ENCODE results near the gene ZBTB7B.

Gene ZBTB7B

DNA sequence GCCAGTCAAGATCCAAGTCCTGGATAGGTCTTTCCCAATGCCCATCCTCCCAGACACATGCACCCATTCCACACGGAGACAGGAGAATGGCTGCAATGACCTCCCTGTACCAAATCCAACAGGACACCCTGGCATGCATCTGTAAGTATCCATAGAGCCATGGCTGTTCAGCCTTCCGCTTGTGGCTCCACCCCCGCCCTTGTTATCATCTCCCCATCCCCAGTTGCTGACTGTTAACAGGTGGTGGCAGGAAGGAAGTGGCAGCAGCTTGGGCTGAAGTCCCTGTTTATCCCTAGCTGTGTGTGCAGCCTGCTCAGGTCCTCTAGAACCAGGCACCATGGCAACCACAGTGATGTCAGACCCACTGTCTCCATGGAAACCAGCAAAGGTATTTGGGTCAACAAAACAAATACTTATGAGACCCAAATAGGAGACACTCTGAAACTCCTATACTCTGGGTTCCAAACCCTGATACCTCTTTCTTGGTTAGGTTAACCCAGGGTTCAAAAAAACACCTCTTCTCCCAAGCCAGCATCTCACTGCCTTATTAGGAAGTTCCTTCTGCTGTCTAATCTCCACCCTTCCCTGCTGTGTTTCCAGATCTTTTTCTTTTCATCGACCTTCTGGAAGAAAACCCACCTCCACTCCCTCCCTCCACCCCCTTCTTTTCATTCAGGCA, 47.4 kb upstream of the ZBTB7B start:
- no peaks in the 10 kb centered on the region for H3F3A ChIP-seq (ENCODE audit: insufficient read depth, low read length)
- H3K27me3 ChIP-seq (ENCODE audit: insufficient read depth, low read length): no peaks in the 10 kb centered on the region
- H3K9me2 ChIP-seq (ENCODE audit: low read depth, low read length): no peaks in the 10 kb centered on the region
- no peaks in the 10 kb centered on the region for H3K79me2 ChIP-seq (ENCODE audit: insufficient read depth, low read length)
- H2AFZ ChIP-seq (ENCODE audit: low read length): no peak overlapping the region
- peaks cover 65% of the 10 kb centered on the region for H3K4me1 ChIP-seq (ENCODE audit: insufficient read depth, low read length, severe bottlenecking)
- H3K27ac ChIP-seq (ENCODE audit: low read depth, low read length, poor library complexity, severe bottlenecking): peak overlapping the region; percentile 89
- peak overlapping the region; percentile 60 for H3K9ac ChIP-seq (ENCODE audit: low read length)
- H4K20me1 ChIP-seq (ENCODE audit: insufficient read depth, low read length): no peaks in the 10 kb centered on the region
- no peak for TF ChIP-seq EZH2 (IDR thresholded peaks at IDR 0.05; ENCODE audit: borderline replicate concordance, low read length)
- TF ChIP-seq, protein P1, sequence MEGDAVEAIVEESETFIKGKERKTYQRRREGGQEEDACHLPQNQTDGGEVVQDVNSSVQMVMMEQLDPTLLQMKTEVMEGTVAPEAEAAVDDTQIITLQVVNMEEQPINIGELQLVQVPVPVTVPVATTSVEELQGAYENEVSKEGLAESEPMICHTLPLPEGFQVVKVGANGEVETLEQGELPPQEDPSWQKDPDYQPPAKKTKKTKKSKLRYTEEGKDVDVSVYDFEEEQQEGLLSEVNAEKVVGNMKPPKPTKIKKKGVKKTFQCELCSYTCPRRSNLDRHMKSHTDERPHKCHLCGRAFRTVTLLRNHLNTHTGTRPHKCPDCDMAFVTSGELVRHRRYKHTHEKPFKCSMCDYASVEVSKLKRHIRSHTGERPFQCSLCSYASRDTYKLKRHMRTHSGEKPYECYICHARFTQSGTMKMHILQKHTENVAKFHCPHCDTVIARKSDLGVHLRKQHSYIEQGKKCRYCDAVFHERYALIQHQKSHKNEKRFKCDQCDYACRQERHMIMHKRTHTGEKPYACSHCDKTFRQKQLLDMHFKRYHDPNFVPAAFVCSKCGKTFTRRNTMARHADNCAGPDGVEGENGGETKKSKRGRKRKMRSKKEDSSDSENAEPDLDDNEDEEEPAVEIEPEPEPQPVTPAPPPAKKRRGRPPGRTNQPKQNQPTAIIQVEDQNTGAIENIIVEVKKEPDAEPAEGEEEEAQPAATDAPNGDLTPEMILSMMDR (IDR thresholded peaks at IDR 0.05; ENCODE audit: low read length): no peak
- no peaks in the 10 kb centered on the region for H3K9me3 ChIP-seq (ENCODE audit: low read length)
- H3K4me3 ChIP-seq (ENCODE audit: low read depth, low read length, poor library complexity, severe bottlenecking): peak overlapping the region; percentile 65
- H3K36me3 ChIP-seq (ENCODE audit: insufficient read depth, low read length): peaks cover 23% of the 10 kb centered on the region
- H3K4me2 ChIP-seq (ENCODE audit: low read length): peak overlapping the region; percentile 74

DNA sequence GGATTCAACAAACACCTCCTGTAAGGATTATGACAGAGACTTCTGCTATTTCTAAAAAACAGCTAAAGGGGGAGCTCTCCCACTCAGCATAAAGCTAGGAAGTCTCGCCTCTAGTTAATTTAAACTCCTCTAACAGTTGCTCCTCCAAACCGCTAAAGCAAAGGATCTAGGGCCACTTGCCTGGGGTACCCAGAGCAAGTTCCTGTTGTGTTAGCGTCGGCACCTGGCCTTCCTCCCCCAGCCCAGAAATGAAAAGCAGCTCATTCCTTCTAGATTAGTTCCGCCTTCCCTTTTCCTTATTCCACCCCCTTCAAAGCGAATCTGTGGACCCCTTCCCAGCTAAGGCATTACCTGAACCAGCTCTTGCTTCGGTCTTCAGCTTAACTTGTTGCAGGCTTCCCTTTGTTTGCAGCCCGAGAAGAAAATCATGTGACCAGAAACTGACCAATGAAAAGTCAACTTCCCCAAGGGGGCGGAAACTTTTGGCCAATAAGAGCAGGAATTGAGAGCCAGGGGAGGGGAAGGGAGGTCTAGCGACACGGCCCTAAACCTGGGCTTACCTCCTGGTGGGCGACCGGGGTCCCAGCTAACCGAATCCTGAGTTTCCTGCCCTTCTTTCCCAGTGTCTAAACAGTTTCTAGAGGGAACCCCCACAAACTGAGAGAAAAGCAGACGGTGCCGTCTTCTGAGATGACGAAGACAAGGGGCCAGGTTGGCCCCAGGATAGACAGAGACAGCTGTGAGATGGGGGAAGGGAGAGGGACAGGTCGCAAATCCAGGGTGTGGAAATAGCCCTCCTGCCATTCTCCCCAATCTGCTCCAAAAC, 46.7 kb upstream of the ZBTB7B start, which contains the start of gene PBXIP1:
Gene PBXIP1, minus strand, starts transcription at position 382 of the 826 bp plus-strand sequence. CDS start 2,378 bp downstream, outside the sequence.
- peak within 1 kb of the TSS; percentile 74 for H3K4me2 ChIP-seq (ENCODE audit: low read length)
- H3K79me2 ChIP-seq (ENCODE audit: insufficient read depth, low read length): peaks cover 3% of the 10 kb centered on the region; the same call in 1 of the 2 replicates
- H3K27ac ChIP-seq (ENCODE audit: low read depth, low read length, poor library complexity, severe bottlenecking): peak within 1 kb of the TSS; percentile 89
- H3K9me3 ChIP-seq (ENCODE audit: low read length): no peaks in the 10 kb centered on the region
- peak within 1 kb of the TSS; percentile 65 for H3K4me3 ChIP-seq (ENCODE audit: low read depth, low read length, poor library complexity, severe bottlenecking)
- peaks cover 18% of the 10 kb centered on the region for H3K36me3 ChIP-seq (ENCODE audit: insufficient read depth, low read length)
- no peak for TF ChIP-seq EZH2 (IDR thresholded peaks at IDR 0.05; ENCODE audit: borderline replicate concordance, low read length)
- TF ChIP-seq, protein P1 (IDR thresholded peaks at IDR 0.05; ENCODE audit: low read length): peak; percentile 52
- H3K27me3 ChIP-seq (ENCODE audit: insufficient read depth, low read length): no peaks in the 10 kb centered on the region
- no peaks in the 10 kb centered on the region for H3F3A ChIP-seq (ENCODE audit: insufficient read depth, low read length)
- peak within 1 kb of the TSS; percentile 60 for H3K9ac ChIP-seq (ENCODE audit: low read length)
- peaks cover 69% of the 10 kb centered on the region for H3K4me1 ChIP-seq (ENCODE audit: insufficient read depth, low read length, severe bottlenecking)
- H2AFZ ChIP-seq (ENCODE audit: low read length): no peak within 1 kb of the TSS
- no peaks in the 10 kb centered on the region for H3K9me2 ChIP-seq (ENCODE audit: low read depth, low read length)
- no peaks in the 10 kb centered on the region for H4K20me1 ChIP-seq (ENCODE audit: insufficient read depth, low read length)

DNA sequence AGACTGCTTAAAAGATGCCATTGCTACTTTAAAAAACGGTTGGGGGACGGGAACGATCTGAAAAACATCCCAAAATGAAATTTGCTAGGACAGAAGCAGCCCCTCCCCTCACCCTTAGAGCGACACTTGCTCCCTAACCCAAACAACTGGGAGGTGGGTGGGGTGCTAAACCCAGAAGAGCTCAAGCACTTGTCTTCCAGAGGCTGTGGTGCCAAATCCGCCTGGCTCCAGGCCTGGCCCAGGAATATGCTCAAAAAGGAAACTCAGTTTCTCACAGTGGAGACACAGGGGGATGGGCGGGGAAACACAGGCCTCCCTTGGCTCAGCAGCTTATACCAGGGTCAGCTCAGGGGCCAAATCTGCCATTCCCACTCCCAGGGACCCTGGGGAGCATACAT, 46.1 kb upstream of the ZBTB7B start:
- Histone ChIP-seq H3K27ac (ENCODE audit: low read depth, low read length, poor library complexity, severe bottlenecking) (peak overlapping the region; percentile 89), H3K4me3 (ENCODE audit: low read depth, low read length, poor library complexity, severe bottlenecking) (peak overlapping the region; percentile 65), H3K9me2 (ENCODE audit: low read depth, low read length) (no peaks in the 10 kb centered on the region), H3F3A (ENCODE audit: insufficient read depth, low read length) (no peaks in the 10 kb centered on the region), H3K4me1 (ENCODE audit: insufficient read depth, low read length, severe bottlenecking) (peaks cover 64% of the 10 kb centered on the region), H3K79me2 (ENCODE audit: insufficient read depth, low read length) (peaks cover 5% of the 10 kb centered on the region; the same call in 1 of the 2 replicates), H3K27me3 (ENCODE audit: insufficient read depth, low read length) (no peaks in the 10 kb centered on the region), H3K4me2 (ENCODE audit: low read length) (peak overlapping the region; percentile 74), H2AFZ (ENCODE audit: low read length) (no peak overlapping the region), H4K20me1 (ENCODE audit: insufficient read depth, low read length) (no peaks in the 10 kb centered on the region), H3K9me3 (ENCODE audit: low read length) (no peaks in the 10 kb centered on the region), H3K36me3 (ENCODE audit: insufficient read depth, low read length) (peaks cover 15% of the 10 kb centered on the region), H3K9ac (ENCODE audit: low read length) (peak overlapping the region; percentile 60; the same call in 1 of the 2 replicates)
- no peak for TF ChIP-seq EZH2 (IDR thresholded peaks at IDR 0.05; ENCODE audit: borderline replicate concordance, low read length)
- TF ChIP-seq, protein P1 (IDR thresholded peaks at IDR 0.05; ENCODE audit: low read length): no peak
